ENCODE results near the gene RBM15. TPM values are rescaled to one million over a fixed set of nuclear protein-coding genes. Genes with fewer than 3 reads are reported as not detected.

RBM15 gene
- total RNA-seq, 1 donor from 2014 or later: 20.4 TPM

DNA sequence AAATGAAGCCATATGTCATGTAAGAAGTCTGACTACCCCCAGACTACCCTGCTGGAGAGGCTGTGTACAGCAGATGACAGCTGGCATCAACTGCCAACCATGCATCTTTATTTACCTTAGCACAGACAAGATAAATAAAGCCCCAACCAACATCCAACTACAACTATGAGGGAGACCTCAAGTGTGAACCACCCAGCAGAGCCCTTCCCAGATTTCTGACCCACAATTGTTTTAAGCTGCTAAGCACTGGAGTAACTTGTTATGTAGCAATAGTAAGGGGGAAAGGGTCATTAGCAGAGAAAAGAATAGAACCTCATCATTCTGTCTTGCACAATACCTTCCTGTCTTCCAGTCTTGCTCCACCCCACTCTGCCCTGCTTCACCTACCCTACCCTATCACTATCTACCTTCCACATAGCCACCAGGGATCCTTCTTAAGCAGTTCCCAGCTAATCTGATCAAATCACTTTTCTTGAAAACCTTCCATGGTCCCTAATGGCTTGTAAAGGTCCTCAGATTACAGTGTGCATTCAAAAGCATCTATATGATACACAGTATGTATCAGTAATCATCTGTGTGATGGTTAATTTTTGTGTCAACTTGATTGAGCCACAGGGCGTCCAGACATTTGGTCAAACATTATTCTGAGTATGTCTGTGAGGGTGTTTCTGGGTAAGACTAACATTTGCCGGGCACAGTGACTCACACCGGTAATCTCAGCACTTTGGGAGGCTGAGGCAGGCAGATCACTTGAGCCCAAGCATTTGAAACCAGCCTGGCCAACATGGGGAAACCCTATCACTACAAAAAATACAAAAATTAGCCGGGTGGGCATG lies 19.6 kb upstream of the RBM15 start:
- H3K27ac ChIP-seq (ENCODE audit: low read depth, low read length): no peak overlapping the region
- H3K79me2 ChIP-seq (ENCODE audit: insufficient read depth, low read length): no peaks in the 10 kb centered on the region
- no peak overlapping the region for H3K4me3 ChIP-seq (ENCODE audit: insufficient read depth, low read depth, low read length)
- H3K27me3 Mint-ChIP-seq (ENCODE audit: low read depth, unreplicated experiment): peaks cover 14% of the 10 kb centered on the region
- H3K36me3 Mint-ChIP-seq (ENCODE audit: low read depth, unreplicated experiment): no peaks in the 10 kb centered on the region
- H3K9ac ChIP-seq (ENCODE audit: low read length): no peak overlapping the region
- no peaks in the 10 kb centered on the region for H3K4me1 ChIP-seq (ENCODE audit: insufficient read depth, low read length)
- DNase-seq (ENCODE audit: low read depth) (no peak), FAIRE-seq (no peak)
- peaks cover 4% of the 10 kb centered on the region for H3K9me3 Mint-ChIP-seq (ENCODE audit: unreplicated experiment)
- H3K27ac Mint-ChIP-seq (ENCODE audit: unreplicated experiment): no peak overlapping the region
- no peak overlapping the region for H2AFZ ChIP-seq (ENCODE audit: low read depth, low read length)
- H3K27me3 ChIP-seq (ENCODE audit: insufficient read depth, low read length): no peaks in the 10 kb centered on the region
- peak overlapping the region; percentile 11 for H3K4me3 Mint-ChIP-seq (ENCODE audit: unreplicated experiment)
- H3K36me3 ChIP-seq (ENCODE audit: insufficient read depth, low read length): no peaks in the 10 kb centered on the region
- no peak overlapping the region for H3K4me2 ChIP-seq (ENCODE audit: low read length)
- no peaks in the 10 kb centered on the region for H4K20me1 ChIP-seq (ENCODE audit: insufficient read depth, low read length)
- no peak for TF ChIP-seq EZH2 (IDR thresholded peaks at IDR 0.05; ENCODE audit: insufficient read depth, low read length)
- TF ChIP-seq, protein P1, sequence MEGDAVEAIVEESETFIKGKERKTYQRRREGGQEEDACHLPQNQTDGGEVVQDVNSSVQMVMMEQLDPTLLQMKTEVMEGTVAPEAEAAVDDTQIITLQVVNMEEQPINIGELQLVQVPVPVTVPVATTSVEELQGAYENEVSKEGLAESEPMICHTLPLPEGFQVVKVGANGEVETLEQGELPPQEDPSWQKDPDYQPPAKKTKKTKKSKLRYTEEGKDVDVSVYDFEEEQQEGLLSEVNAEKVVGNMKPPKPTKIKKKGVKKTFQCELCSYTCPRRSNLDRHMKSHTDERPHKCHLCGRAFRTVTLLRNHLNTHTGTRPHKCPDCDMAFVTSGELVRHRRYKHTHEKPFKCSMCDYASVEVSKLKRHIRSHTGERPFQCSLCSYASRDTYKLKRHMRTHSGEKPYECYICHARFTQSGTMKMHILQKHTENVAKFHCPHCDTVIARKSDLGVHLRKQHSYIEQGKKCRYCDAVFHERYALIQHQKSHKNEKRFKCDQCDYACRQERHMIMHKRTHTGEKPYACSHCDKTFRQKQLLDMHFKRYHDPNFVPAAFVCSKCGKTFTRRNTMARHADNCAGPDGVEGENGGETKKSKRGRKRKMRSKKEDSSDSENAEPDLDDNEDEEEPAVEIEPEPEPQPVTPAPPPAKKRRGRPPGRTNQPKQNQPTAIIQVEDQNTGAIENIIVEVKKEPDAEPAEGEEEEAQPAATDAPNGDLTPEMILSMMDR (IDR thresholded peaks at IDR 0.05; ENCODE audit: insufficient read depth, low read depth, low read length): no peak
- no peaks in the 10 kb centered on the region for H3K4me1 Mint-ChIP-seq (ENCODE audit: low read depth, unreplicated experiment)
- no peaks in the 10 kb centered on the region for H3K9me3 ChIP-seq (ENCODE audit: insufficient read depth, low read depth, low read length)

DNA sequence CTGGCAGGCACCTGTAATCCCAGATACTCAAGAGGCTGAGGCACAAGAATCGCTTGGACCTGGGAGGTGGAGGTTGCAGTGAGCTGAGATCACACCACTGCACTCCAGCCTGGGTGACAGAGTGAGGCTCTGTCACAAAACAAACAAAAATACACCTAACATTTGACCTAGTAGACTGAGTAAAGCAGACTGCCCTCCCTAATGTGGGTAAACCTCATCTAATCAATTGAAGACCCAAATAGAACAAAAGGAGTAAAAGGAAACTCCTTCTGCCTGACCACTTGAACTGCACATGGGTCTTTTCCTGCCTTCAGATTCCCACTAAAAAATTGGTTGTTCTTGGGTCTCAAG lies 19.0 kb upstream of the RBM15 start:
- Mint-ChIP-seq H3K27ac (ENCODE audit: unreplicated experiment) (no peak overlapping the region), H3K9me3 (ENCODE audit: unreplicated experiment) (peaks cover 4% of the 10 kb centered on the region), H3K4me3 (ENCODE audit: unreplicated experiment) (no peak overlapping the region), H3K4me1 (ENCODE audit: low read depth, unreplicated experiment) (no peaks in the 10 kb centered on the region), H3K27me3 (ENCODE audit: low read depth, unreplicated experiment) (peaks cover 9% of the 10 kb centered on the region), H3K36me3 (ENCODE audit: low read depth, unreplicated experiment) (no peaks in the 10 kb centered on the region)
- no peak overlapping the region for H3K9ac ChIP-seq (ENCODE audit: low read length)
- no peaks in the 10 kb centered on the region for H3K27me3 ChIP-seq (ENCODE audit: insufficient read depth, low read length)
- H3K9me3 ChIP-seq (ENCODE audit: insufficient read depth, low read depth, low read length): no peaks in the 10 kb centered on the region
- no peak overlapping the region for H3K4me2 ChIP-seq (ENCODE audit: low read length)
- H4K20me1 ChIP-seq (ENCODE audit: insufficient read depth, low read length): no peaks in the 10 kb centered on the region
- no peaks in the 10 kb centered on the region for H3K36me3 ChIP-seq (ENCODE audit: insufficient read depth, low read length)
- DNase-seq (ENCODE audit: low read depth) (no peak), FAIRE-seq (no peak)
- no peaks in the 10 kb centered on the region for H3K4me1 ChIP-seq (ENCODE audit: insufficient read depth, low read length)
- no peak overlapping the region for H2AFZ ChIP-seq (ENCODE audit: low read depth, low read length)
- TF ChIP-seq, protein P1 (IDR thresholded peaks at IDR 0.05; ENCODE audit: insufficient read depth, low read depth, low read length): no peak
- no peak for TF ChIP-seq EZH2 (IDR thresholded peaks at IDR 0.05; ENCODE audit: insufficient read depth, low read length)
- no peak overlapping the region for H3K4me3 ChIP-seq (ENCODE audit: insufficient read depth, low read depth, low read length)
- H3K79me2 ChIP-seq (ENCODE audit: insufficient read depth, low read length): no peaks in the 10 kb centered on the region
- H3K27ac ChIP-seq (ENCODE audit: low read depth, low read length): no peak overlapping the region

GRCh38 chr1:110321045-110321444 lies 18.1 kb upstream of the RBM15 start:
- H3K27ac Mint-ChIP-seq (ENCODE audit: unreplicated experiment): no peak overlapping the region
- H3K4me3 ChIP-seq (ENCODE audit: insufficient read depth, low read depth, low read length): no peak overlapping the region
- H3K4me3 Mint-ChIP-seq (ENCODE audit: unreplicated experiment): no peak overlapping the region
- FAIRE-seq (no peak), DNase-seq (ENCODE audit: low read depth) (no peak)
- no peak overlapping the region for H3K9ac ChIP-seq (ENCODE audit: low read length)
- peaks cover 4% of the 10 kb centered on the region for H3K9me3 Mint-ChIP-seq (ENCODE audit: unreplicated experiment)
- no peaks in the 10 kb centered on the region for H3K79me2 ChIP-seq (ENCODE audit: insufficient read depth, low read length)
- no peaks in the 10 kb centered on the region for H3K9me3 ChIP-seq (ENCODE audit: insufficient read depth, low read depth, low read length)
- no peaks in the 10 kb centered on the region for H3K27me3 ChIP-seq (ENCODE audit: insufficient read depth, low read length)
- H3K4me1 ChIP-seq (ENCODE audit: insufficient read depth, low read length): no peaks in the 10 kb centered on the region
- no peak overlapping the region for H2AFZ ChIP-seq (ENCODE audit: low read depth, low read length)
- peaks cover 9% of the 10 kb centered on the region for H3K27me3 Mint-ChIP-seq (ENCODE audit: low read depth, unreplicated experiment)
- no peak overlapping the region for H3K27ac ChIP-seq (ENCODE audit: low read depth, low read length)
- no peaks in the 10 kb centered on the region for H3K4me1 Mint-ChIP-seq (ENCODE audit: low read depth, unreplicated experiment)
- no peaks in the 10 kb centered on the region for H3K36me3 Mint-ChIP-seq (ENCODE audit: low read depth, unreplicated experiment)
- no peak overlapping the region for H3K4me2 ChIP-seq (ENCODE audit: low read length)
- H3K36me3 ChIP-seq (ENCODE audit: insufficient read depth, low read length): no peaks in the 10 kb centered on the region
- H4K20me1 ChIP-seq (ENCODE audit: insufficient read depth, low read length): no peaks in the 10 kb centered on the region
- no peak for TF ChIP-seq EZH2 (IDR thresholded peaks at IDR 0.05; ENCODE audit: insufficient read depth, low read length)
- TF ChIP-seq, protein P1 (IDR thresholded peaks at IDR 0.05; ENCODE audit: insufficient read depth, low read depth, low read length): no peak
